Testis (tissue), 3 donors: ENCODE data around the gene RIMBP2. TPM values are rescaled to one million over a fixed set of nuclear protein-coding genes. Genes with fewer than 3 reads are reported as not detected.

Experiments used
- DNase-seq: peaks from one replicate; pipeline ENCODE4 v3.0.0-alpha.2; 2019
- H3K27ac ChIP-seq, 2 donors: fragments of 200-600 bp; sonication (generic); one replicate each; pipeline ENCODE4 v1.5.1; 2019
- H3K27me3 ChIP-seq: fragments of 200-600 bp; sonication (generic); one replicate; pipeline ENCODE4 v1.5.1; 2019
- H3K36me3 ChIP-seq: fragments of 200-600 bp; sonication (generic); one replicate; pipeline ENCODE4 v1.5.1; 2017; ENCODE audit warnings: low read depth; ENCODE audit errors: missing control alignments
- H3K4me1 ChIP-seq: fragments of 200-600 bp; sonication (generic); one replicate; pipeline ENCODE4 v1.5.1; 2019
- H3K4me3 ChIP-seq, 2 donors: fragments of 200-600 bp; sonication (generic); one replicate each; pipeline ENCODE4 v1.5.1; 2017 to 2019
- H3K9me3 ChIP-seq: fragments of 200-600 bp; sonication (generic); one replicate; pipeline ENCODE4 v1.5.1; 2017
- CTCF ChIP-seq, 3 experiments: fragments of 450-650 bp in 2 of 3; fragments of 200-600 bp in 1 of 3; sonication (generic) in 1 of 3; IDR thresholded peaks; one replicate each; pipeline ENCODE4 v1.5.1; 2016 to 2019; ENCODE audit warnings: antibody characterized with exemption in 3 of 3, mild to moderate bottlenecking in 2 of 3, moderate library complexity in 1 of 3
- POLR2A ChIP-seq: fragments of 450-650 bp; IDR thresholded peaks from one replicate; pipeline ENCODE4 v1.6.1; 2017; ENCODE audit warnings: antibody characterized with exemption, mild to moderate bottlenecking, moderate library complexity
- WGBS, 2 donors: methylation state at CpG; one replicate each; pipeline ENCODE4 v1.1.5; 2018; 5-methylcytosine and 5-hydroxymethylcytosine counted together
- intact Hi-C: fragments of 100-400 bp; cut with DNase I; formaldehyde crosslinking; loops from one replicate; pipeline ENCODE4 v1.15.1; 2023; ENCODE audit warnings: low total_unique reads
- polyA plus RNA-seq: library from polyadenylated mRNA; stranded (reverse); fragments of 350-450 nt; fragmentation: Illumina TruSeq; extraction: RNeasy Lipid Tissue Mini Kit (QIAGEN cat#74804); gene quantifications from one replicate; pipeline ENCODE4 v1.2.3, GENCODE V29; 2014; ENCODE audit warnings: low read depth, low replicate concordance; ENCODE audit not compliant: insufficient read depth
- total RNA-seq, 2 donors: library from RNA; depleted of rRNA; stranded (reverse); fragments of >200 nt; gene quantifications; one replicate each; pipeline ENCODE4 v1.2.3, GENCODE V29; 2016

The RIMBP2 gene
- total and polyA plus RNA-seq, 3 donors from 2014 or later = 8.0 to 10.0 (median 8.7) TPM

GRCh38 chr12:130486146-130486435 is 230.0 kb downstream of the RIMBP2 start:
- Histone ChIP-seq H3K4me1 (no peaks in the 10 kb centered on the region), H3K27ac (no peak overlapping the region), H3K36me3 (no peaks in the 10 kb centered on the region), H3K4me3 (no peak overlapping the region), H3K27me3 (no peaks in the 10 kb centered on the region), H3K9me3 (no peaks in the 10 kb centered on the region)
- 83 to 85% methylated on average over 10 of the region's 10 CpGs for WGBS, 2 donors
- TF ChIP-seq CTCF (IDR thresholded peaks at IDR 0.05) (no peak), POLR2A (no peak)
- intact Hi-C loops = no loop called here
- DNase-seq = no peak

- Histone ChIP-seq H3K9me3 (no peaks in the 10 kb centered on the region), H3K36me3 (no peaks in the 10 kb centered on the region), H3K27me3 (no peaks in the 10 kb centered on the region), H3K27ac (no peak overlapping the region), H3K4me3 (no peak overlapping the region), H3K4me1 (no peaks in the 10 kb centered on the region)
- TF ChIP-seq CTCF (IDR thresholded peaks at IDR 0.05) (no peak), POLR2A (no peak)
- 92% methylated on average over 22 of the region's 22 CpGs for WGBS, 2 donors
- no peak for DNase-seq
- intact Hi-C loops = no loop called here
Measured at GRCh38 chr12:130485291-130486145, 230.6 kb downstream of the RIMBP2 start.

- DNase-seq = no peak
- H3K9me3 ChIP-seq = no peaks in the 10 kb centered on the region
- H3K4me3 ChIP-seq = no peak overlapping the region
- intact Hi-C loops = no loop called here
- WGBS, 2 donors = 86 to 90% methylated on average over 11 of the region's 11 CpGs
- no peaks in the 10 kb centered on the region for H3K27me3 ChIP-seq
- H3K27ac ChIP-seq = no peak overlapping the region
- TF ChIP-seq POLR2A (no peak), CTCF (IDR thresholded peaks at IDR 0.05) (no peak)
- no peaks in the 10 kb centered on the region for H3K4me1 ChIP-seq
- no peaks in the 10 kb centered on the region for H3K36me3 ChIP-seq
Measured at GRCh38 chr12:130484221-130484620, 231.9 kb downstream of the RIMBP2 start.

GRCh38 chr12:130483616-130484180 is 232.4 kb downstream of the RIMBP2 start:
- Histone ChIP-seq H3K4me3 (no peak overlapping the region), H3K27me3 (no peaks in the 10 kb centered on the region)

More at GRCh38 chr12:130483616-130484180, 232.4 kb downstream of the RIMBP2 start:
- H3K9me3 ChIP-seq = no peaks in the 10 kb centered on the region
- no peak for DNase-seq
- H3K4me1 ChIP-seq = no peaks in the 10 kb centered on the region
- H3K36me3 ChIP-seq = no peaks in the 10 kb centered on the region
- TF ChIP-seq CTCF (IDR thresholded peaks at IDR 0.05) = no peak
- no peak for TF ChIP-seq POLR2A
- no peak overlapping the region for H3K27ac ChIP-seq
- intact Hi-C loops = no loop called here
- WGBS, 2 donors = 82 to 84% methylated on average over 16 to 26 of the region's 26 CpGs
